Mesenchymal stem cell (in vitro differentiated cells and primary cell): ENCODE measurements around the gene DDR1.
A peak's percentile ranks its signal among the peaks of the same experiment; 100 is the strongest.

Experiments
- DNase-seq: peaks from one replicate; pipeline ENCODE4 v3.0.0-alpha.2; 2013
- H2AFZ ChIP-seq: one replicate; pipeline ENCODE4 v1.6.1; 2013; ENCODE audit warnings: low read depth, mild to moderate bottlenecking, control low read depth, inconsistent platforms, low read length, moderate library complexity
- H2AK5ac ChIP-seq: 2 replicates; pipeline ENCODE4 v1.6.1; 2013; ENCODE audit warnings: low read length, moderate library complexity, mild to moderate bottlenecking, inconsistent platforms; ENCODE audit not compliant: severe bottlenecking
- H2BK120ac ChIP-seq: one replicate; pipeline ENCODE4 v1.6.1; 2013; ENCODE audit warnings: low read depth, mild to moderate bottlenecking, inconsistent platforms, low read length, moderate library complexity
- H2BK12ac ChIP-seq, 2 experiments: one replicate each; pipeline ENCODE4 v1.6.1; 2013; ENCODE audit warnings: inconsistent platforms in 2 of 2, low read length in 2 of 2, mild to moderate bottlenecking in 2 of 2, moderate library complexity in 2 of 2, control low read depth in 1 of 2
- H2BK15ac ChIP-seq: one replicate; pipeline ENCODE4 v1.6.1; 2013; ENCODE audit warnings: mild to moderate bottlenecking, low read depth, inconsistent platforms; ENCODE audit not compliant: poor library complexity, severe bottlenecking
- H2BK5ac ChIP-seq: 2 replicates; pipeline ENCODE4 v1.6.1; 2013; ENCODE audit warnings: low read depth, mild to moderate bottlenecking, low read length, control low read depth, inconsistent platforms; ENCODE audit not compliant: poor library complexity, severe bottlenecking
- H3K14ac ChIP-seq, 2 experiments: one replicate each; pipeline ENCODE4 v1.6.1; 2013; ENCODE audit warnings: inconsistent platforms in 2 of 2, low read length in 2 of 2, control low read depth in 1 of 2, mild to moderate bottlenecking in 1 of 2, moderate library complexity in 1 of 2
- H3K18ac ChIP-seq, 2 experiments: one replicate each; pipeline ENCODE4 v1.6.1; 2013; ENCODE audit warnings: inconsistent platforms in 2 of 2, low read length in 2 of 2, control low read depth in 1 of 2, low read depth in 1 of 2, mild to moderate bottlenecking in 1 of 2
- H3K23ac ChIP-seq, 2 experiments: one replicate each; pipeline ENCODE4 v1.6.1; 2013; ENCODE audit warnings: inconsistent platforms in 2 of 2, low read length in 2 of 2, mild to moderate bottlenecking in 2 of 2, moderate library complexity in 2 of 2, control low read depth in 1 of 2
- H3K27ac ChIP-seq: 2 replicates; pipeline ENCODE4 v1.5.1; 2013; ENCODE audit warnings: mild to moderate bottlenecking, moderate library complexity, low read length, control low read depth, inconsistent platforms; ENCODE audit not compliant: poor library complexity, severe bottlenecking
- H3K27me3 ChIP-seq, 2 experiments: 2 replicates each; pipeline versions ENCODE4 v1.6.1 to v1.7.0; 2013; ENCODE audit warnings: low read length in 2 of 2, mild to moderate bottlenecking in 2 of 2, moderate library complexity in 2 of 2, control low read depth in 1 of 2, inconsistent platforms in 1 of 2; ENCODE audit not compliant: control insufficient read depth in 1 of 2, insufficient read depth in 1 of 2
- H3K36me3 ChIP-seq, 2 experiments: 2 replicates each; pipeline versions ENCODE4 v1.6.1 to v1.7.0; 2013; ENCODE audit warnings: low read length in 2 of 2, control low read depth in 1 of 2, inconsistent platforms in 1 of 2, low read depth in 1 of 2, mild to moderate bottlenecking in 1 of 2; ENCODE audit not compliant: insufficient read depth in 2 of 2, control insufficient read depth in 1 of 2
- H3K4ac ChIP-seq, 2 experiments: one replicate each; pipeline ENCODE4 v1.6.1; 2013; ENCODE audit warnings: inconsistent platforms in 2 of 2, low read length in 2 of 2, mild to moderate bottlenecking in 2 of 2, moderate library complexity in 2 of 2, control low read depth in 1 of 2, low read depth in 1 of 2
- H3K4me1 ChIP-seq: 2 replicates; pipeline ENCODE4 v1.6.1; 2013; ENCODE audit warnings: low read depth, low read length, control low read depth; ENCODE audit not compliant: control insufficient read depth, insufficient read depth
- H3K4me2 ChIP-seq: 2 replicates; pipeline ENCODE4 v1.6.1; 2013; ENCODE audit warnings: low read length, mild to moderate bottlenecking, inconsistent platforms; ENCODE audit not compliant: poor library complexity, severe bottlenecking
- H3K4me3 ChIP-seq, 2 experiments: 2 replicates each; pipeline versions ENCODE4 v1.5.1 to v1.7.0; 2013; ENCODE audit warnings: low read length in 2 of 2, mild to moderate bottlenecking in 2 of 2, control low read depth in 1 of 2, low read depth in 1 of 2; ENCODE audit not compliant: insufficient read depth in 1 of 2
- H3K79me1 ChIP-seq: replicated peaks from 2 replicates; pipeline ENCODE4 v1.6.1; 2013; ENCODE audit warnings: mild to moderate bottlenecking, control low read depth, low read length, inconsistent platforms; ENCODE audit not compliant: poor library complexity, severe bottlenecking
- H3K9ac ChIP-seq: 2 replicates; pipeline ENCODE4 v1.7.0; 2013; ENCODE audit warnings: mild to moderate bottlenecking, low read length, moderate library complexity
- H3K9me3 ChIP-seq: 2 replicates; pipeline ENCODE4 v1.7.0; 2013; ENCODE audit warnings: mild to moderate bottlenecking, low read length; ENCODE audit not compliant: control insufficient read depth
- H4K8ac ChIP-seq: one replicate; pipeline ENCODE4 v1.6.1; 2013; ENCODE audit warnings: inconsistent platforms, mild to moderate bottlenecking, low read length, moderate library complexity
- H4K91ac ChIP-seq: one replicate; pipeline ENCODE4 v1.6.1; 2013; ENCODE audit warnings: mild to moderate bottlenecking, low read length, inconsistent platforms
- WGBS: methylation state at CpG from one replicate; pipeline ENCODE4 v1.1.7; 2013; ENCODE audit warnings: mixed read lengths; 5-methylcytosine and 5-hydroxymethylcytosine counted together

The DDR1 gene

DNA sequence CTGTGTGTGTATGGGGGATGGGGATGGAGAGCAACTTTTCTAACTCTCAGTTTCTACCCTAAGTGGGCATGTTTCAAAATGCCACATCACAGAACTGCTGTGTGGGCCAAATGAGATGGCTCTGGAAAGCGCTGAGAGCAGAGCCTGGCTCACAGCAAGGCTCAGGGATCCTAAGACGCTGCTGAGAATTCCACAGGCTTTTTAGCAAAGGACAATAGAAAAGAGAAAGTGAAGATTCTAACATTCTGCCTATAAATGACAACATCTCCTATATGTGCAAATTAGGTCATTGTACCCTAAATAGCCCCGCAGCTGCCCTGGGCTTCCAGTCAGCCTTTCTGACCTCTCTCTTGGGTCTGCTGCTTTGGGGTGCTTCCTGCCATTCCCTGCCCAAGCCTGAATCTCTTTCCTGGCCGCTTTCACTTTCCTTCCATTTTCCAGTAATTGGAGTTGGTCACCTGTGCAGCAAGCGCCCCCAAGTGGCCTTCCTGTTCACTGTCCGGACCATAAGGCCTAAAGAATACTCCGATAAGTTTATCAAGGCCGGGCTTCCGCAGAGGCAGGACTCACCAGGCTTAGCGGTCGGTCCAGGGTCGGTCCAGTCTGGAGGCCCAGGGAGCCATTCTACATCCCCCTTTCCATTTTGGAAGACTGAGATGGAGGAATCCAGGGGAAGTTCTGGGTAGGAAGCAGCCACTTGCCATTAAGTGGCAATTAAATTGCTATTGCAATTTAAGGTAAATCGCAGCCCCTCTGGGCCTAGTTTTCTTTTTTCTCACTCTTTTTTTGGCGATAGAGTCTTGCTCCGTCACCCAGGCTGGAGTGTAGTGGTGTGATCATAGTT lies 6.7 kb upstream of the DDR1 start:
- WGBS, result 28% methylated on average over 15 of the region's 15 CpGs

DNA sequence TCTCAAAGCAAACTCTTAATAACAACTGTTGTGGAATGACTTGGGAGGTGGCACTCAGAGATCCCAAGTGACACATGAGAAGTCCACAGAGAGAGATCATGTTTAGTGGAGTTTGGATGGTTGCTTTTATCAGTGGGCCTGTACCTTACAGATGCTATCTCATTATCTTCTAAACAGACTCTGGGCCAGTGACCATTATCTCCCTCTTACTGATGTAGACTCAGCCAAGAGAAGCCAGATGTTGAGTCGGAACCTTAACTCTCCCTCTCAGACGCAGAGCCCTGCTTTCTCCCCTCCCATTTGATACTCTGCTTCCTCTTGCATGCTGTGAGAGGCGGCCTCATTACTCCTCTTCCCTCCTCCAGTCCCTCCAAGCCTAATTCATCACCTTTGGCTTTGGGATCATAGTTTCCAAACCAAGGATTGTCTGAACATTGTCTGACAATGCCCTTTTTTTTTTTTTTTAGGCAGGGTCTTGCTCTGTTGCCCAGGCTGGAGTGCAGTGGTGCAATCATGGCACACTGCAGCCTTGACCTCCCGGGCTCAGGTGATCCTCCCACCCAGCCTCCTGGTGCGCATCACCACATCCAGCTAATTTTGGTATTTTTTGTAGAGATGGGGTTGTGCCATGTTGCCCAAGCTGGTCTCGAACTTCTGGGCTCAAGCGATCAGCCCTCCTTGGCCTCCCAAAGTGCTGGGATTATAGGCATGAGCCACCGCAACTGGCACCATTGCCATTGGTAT lies 4.5 kb upstream of the DDR1 start:
- H2AFZ ChIP-seq, result no peak overlapping the region
- 81% methylated on average over 8 of the region's 8 CpGs for WGBS

More for the DNA sequence above, 6.7 kb upstream of the DDR1 start:
- Histone ChIP-seq H2AFZ (peak overlapping the region; percentile 95), H3K4me2 (peak overlapping the region; percentile 73), H3K4ac (peak overlapping the region; percentile 55 to 70), H3K23ac (no peak overlapping the region), H3K4me1 (peaks cover 22% of the 10 kb centered on the region), H4K91ac (no peak overlapping the region), H2BK120ac (no peak overlapping the region), H2BK5ac (peak overlapping the region; percentile 67), H3K14ac (no peak overlapping the region), H2AK5ac (peak overlapping the region; percentile 92), H3K4me3 (peak overlapping the region in 1 of 2 experiments; percentile 63), H3K9ac (peak overlapping the region; percentile 87), H4K8ac (peak overlapping the region; percentile 97), H3K36me3 (no peaks in the 10 kb centered on the region), H2BK15ac (peak overlapping the region; percentile 34), H3K79me1 (peaks cover 1% of the 10 kb centered on the region), H3K27me3 (no peaks in the 10 kb centered on the region), H3K18ac (peak overlapping the region; percentile 56 to 78), H3K27ac (peak overlapping the region; percentile 81), H3K9me3 (peaks cover under 1% of the 10 kb centered on the region), H2BK12ac (peak overlapping the region; percentile 44 to 84)
- peak; percentile 92 for DNase-seq

DNA sequence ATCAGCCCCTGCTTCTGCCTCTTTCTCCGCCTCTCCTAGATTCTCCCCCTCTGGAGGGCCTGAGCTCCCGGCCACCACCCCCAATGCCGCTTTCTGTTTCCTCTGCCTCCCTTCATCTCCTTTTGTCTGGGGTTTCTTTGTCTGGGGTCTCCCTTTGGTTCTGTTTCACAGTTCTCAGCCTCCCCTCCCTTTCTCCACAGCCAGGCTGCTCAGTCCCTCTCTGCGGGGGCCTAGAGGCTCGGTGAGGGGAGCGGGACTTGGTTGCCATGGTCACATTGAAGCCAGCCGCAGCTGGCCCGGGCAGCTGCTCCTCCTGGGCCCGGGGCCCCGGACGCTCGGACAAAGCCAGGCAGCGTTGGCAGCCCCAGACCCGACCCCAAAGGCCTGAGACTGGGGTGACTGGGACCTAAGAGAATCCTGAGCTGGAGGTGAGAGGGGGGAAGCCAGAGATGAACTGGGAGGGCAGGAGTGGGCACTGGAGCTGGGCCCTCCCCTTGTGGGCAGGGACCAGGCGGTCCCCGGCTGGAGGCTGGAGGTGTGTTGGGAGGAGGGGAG lies 3.5 kb upstream of the DDR1 start:
- Histone ChIP-seq H2BK12ac (peak overlapping the region; percentile 45 to 76), H3K9me3 (no peaks in the 10 kb centered on the region), H2BK5ac (no peak overlapping the region), H2AFZ (peak overlapping the region; percentile 31), H3K79me1 (peaks cover 1% of the 10 kb centered on the region), H3K27ac (peak overlapping the region; percentile 22), H4K8ac (peak overlapping the region; percentile 55), H2BK15ac (peak overlapping the region; percentile 77), H3K23ac (peak overlapping the region in 1 of 2 experiments; percentile 37), H3K18ac (peak overlapping the region in 1 of 2 experiments; percentile 43), H3K4me1 (peaks cover 43% of the 10 kb centered on the region), H3K4me3 (no peak overlapping the region), H2AK5ac (peak overlapping the region; percentile 92), H3K36me3 (no peaks in the 10 kb centered on the region), H3K14ac (peak overlapping the region in 1 of 2 experiments; percentile 1), H3K27me3 (no peaks in the 10 kb centered on the region), H2BK120ac (peak overlapping the region; percentile 66), H4K91ac (peak overlapping the region; percentile 93), H3K4ac (peak overlapping the region; percentile 52 to 59), H3K4me2 (peak overlapping the region; percentile 65), H3K9ac (no peak overlapping the region)
- no peak for DNase-seq
- WGBS, result 39% methylated on average over 15 of the region's 16 CpGs

More for the DNA sequence above, 4.5 kb upstream of the DDR1 start:
- Histone ChIP-seq H4K8ac (no peak overlapping the region), H2BK120ac (no peak overlapping the region), H3K4me1 (peaks cover 35% of the 10 kb centered on the region), H2BK12ac (no peak overlapping the region), H3K9me3 (no peaks in the 10 kb centered on the region), H2BK15ac (no peak overlapping the region), H3K4me2 (no peak overlapping the region), H3K14ac (no peak overlapping the region), H3K79me1 (peaks cover 1% of the 10 kb centered on the region), H3K9ac (no peak overlapping the region), H3K18ac (no peak overlapping the region), H3K27me3 (no peaks in the 10 kb centered on the region), H3K27ac (no peak overlapping the region), H3K23ac (no peak overlapping the region), H3K4ac (no peak overlapping the region), H3K4me3 (no peak overlapping the region), H3K36me3 (no peaks in the 10 kb centered on the region), H2BK5ac (no peak overlapping the region), H4K91ac (no peak overlapping the region), H2AK5ac (peak overlapping the region; percentile 27)
- DNase-seq, result no peak
